ENCODE data around the gene MOGAT1.

MOGAT1 gene

GRCh38 chr2:222641336-222641735 is 30.1 kb upstream of the MOGAT1 start:
- no peak for TF ChIP-seq CTCF (IDR thresholded peaks at IDR 0.05)

GRCh38 chr2:222643134-222643533 is 28.3 kb upstream of the MOGAT1 start:
- no peak for TF ChIP-seq CTCF (IDR thresholded peaks at IDR 0.05)

GRCh38 chr2:222646008-222646407 is 25.4 kb upstream of the MOGAT1 start:
- no peak for TF ChIP-seq CTCF (IDR thresholded peaks at IDR 0.05)

- no peak for TF ChIP-seq CTCF (IDR thresholded peaks at IDR 0.05)
Measured at GRCh38 chr2:222649801-222650200, 21.7 kb upstream of the MOGAT1 start.

GRCh38 chr2:222651718-222652418 is 19.6 kb upstream of the MOGAT1 start:
- TF ChIP-seq CTCF (IDR thresholded peaks at IDR 0.05): no peak

- no peak for TF ChIP-seq CTCF (IDR thresholded peaks at IDR 0.05)
Measured at GRCh38 chr2:222652491-222653255, 18.8 kb upstream of the MOGAT1 start.

GRCh38 chr2:222653280-222653679 is 18.2 kb upstream of the MOGAT1 start:
- no peak for TF ChIP-seq CTCF (IDR thresholded peaks at IDR 0.05)

Data from LNCAP (cell line).